Suprapubic skin (tissue), 4 donors: ENCODE measurements around the gene PRRC1.

ENCODE experiments used
- EP300 ChIP-seq: sonication (generic); formaldehyde crosslinking; IDR thresholded peaks from one replicate; pipeline ENCODE4 v1.6.1; 2017; ENCODE audit warnings: antibody characterized with exemption
- POLR2A ChIP-seq, 2 donors: fragments of 450-650 bp; IDR thresholded peaks; one replicate each; pipeline ENCODE4 v1.6.1; 2017; ENCODE audit warnings: antibody characterized with exemption in 2 of 2, mild to moderate bottlenecking in 2 of 2, moderate library complexity in 2 of 2
- POLR2AphosphoS5 ChIP-seq, 3 donors: sonication (generic); formaldehyde crosslinking; IDR thresholded peaks; one replicate each; pipeline ENCODE4 v1.6.1; 2017; ENCODE audit warnings: antibody characterized with exemption in 3 of 3
- TF ChIP-seq, protein P1 (sequence below), 2 donors: fragments of 200-600 bp in 1 of 2; fragments of 450-650 bp in 1 of 2; sonication (generic) in 1 of 2; IDR thresholded peaks; one replicate each; pipeline ENCODE4 v1.5.1; 2016 to 2019; ENCODE audit warnings: antibody characterized with exemption in 2 of 2, mild to moderate bottlenecking in 1 of 2, moderate library complexity in 1 of 2

DNA sequence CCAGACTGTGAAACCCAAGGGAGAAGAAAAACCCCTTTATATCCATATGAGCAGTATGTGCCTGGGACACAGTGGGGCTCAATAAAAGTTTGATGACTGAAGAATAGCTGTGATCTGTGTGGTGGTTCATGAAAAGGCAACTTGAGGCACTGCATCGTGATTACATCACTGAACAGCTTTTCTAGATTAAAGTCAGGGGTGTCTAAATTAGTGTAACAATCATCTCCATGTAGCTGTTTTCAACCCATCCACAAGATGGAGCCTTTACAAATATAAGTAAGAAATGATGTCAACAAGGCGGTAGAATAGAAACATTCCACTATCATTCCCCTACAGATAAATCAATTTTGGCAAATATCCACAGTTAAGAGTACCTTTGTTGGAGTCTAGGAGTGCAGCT is 55.5 kb downstream of the PRRC1 start:
- TF ChIP-seq, protein P1, sequence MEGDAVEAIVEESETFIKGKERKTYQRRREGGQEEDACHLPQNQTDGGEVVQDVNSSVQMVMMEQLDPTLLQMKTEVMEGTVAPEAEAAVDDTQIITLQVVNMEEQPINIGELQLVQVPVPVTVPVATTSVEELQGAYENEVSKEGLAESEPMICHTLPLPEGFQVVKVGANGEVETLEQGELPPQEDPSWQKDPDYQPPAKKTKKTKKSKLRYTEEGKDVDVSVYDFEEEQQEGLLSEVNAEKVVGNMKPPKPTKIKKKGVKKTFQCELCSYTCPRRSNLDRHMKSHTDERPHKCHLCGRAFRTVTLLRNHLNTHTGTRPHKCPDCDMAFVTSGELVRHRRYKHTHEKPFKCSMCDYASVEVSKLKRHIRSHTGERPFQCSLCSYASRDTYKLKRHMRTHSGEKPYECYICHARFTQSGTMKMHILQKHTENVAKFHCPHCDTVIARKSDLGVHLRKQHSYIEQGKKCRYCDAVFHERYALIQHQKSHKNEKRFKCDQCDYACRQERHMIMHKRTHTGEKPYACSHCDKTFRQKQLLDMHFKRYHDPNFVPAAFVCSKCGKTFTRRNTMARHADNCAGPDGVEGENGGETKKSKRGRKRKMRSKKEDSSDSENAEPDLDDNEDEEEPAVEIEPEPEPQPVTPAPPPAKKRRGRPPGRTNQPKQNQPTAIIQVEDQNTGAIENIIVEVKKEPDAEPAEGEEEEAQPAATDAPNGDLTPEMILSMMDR (IDR thresholded peaks at IDR 0.05): no peak
- TF ChIP-seq POLR2A (IDR thresholded peaks at IDR 0.05): no peak
- TF ChIP-seq EP300: no peak
- no peak for TF ChIP-seq POLR2AphosphoS5 (IDR thresholded peaks at IDR 0.05)
